ENCODE measurements around the gene RIPK1. TPM values are rescaled to one million over a fixed set of nuclear protein-coding genes. Genes with fewer than 3 reads are reported as not detected.

Gene RIPK1
- total and polyA plus RNA-seq, 2 of the 8 experiments (the other 6 are each of a cell fraction or from before 2014, with no cell fraction given), result 5.9 to 22.9 TPM

DNA sequence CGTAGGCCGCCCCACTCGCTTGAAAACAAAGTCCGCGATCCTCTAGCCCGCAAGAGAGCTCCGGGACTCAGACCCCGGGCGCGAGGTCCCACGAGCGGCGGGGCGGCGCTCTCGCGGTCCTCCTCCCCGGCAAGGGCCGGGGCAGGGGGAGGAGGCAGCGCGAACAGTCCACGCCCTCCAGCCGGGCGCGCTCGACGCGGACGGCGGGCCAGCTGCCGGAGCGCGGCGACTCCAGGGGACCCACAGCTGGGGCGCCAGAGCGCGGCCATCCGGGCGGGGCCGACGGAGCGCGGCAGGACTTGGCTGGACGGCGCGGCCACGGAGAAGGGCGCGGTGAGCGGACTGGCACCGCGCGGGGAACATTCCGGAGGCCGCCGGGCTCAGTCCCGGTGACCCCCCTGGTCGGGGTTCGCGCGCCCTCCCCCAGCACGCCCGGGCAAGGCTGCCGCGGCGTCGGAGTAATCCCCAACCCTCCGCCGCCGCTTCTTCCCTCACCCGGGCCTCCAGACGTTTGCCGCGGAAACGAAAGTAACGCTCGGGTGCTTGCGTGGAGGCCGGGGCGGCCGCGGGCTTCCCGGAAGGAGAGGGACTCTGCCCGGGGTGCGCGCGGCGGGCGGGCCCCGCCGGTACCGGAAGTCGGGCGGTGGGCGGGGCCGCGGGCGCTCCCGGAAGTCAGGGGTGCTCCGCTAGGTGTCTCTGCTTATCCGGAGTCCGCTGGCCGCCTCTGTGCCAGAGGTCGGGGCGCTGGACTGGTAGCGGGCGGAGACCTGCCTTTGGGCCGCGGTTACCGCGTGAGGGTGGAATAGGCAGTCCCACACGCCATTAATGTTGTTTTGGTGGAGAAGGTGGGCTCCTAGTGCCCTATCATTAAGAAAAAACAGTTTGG lies at the start of gene RIPK1 (continued):
- TF ChIP-seq SIN3A (conservative IDR thresholded peaks at IDR 0.05 in 1 of 2, IDR thresholded peaks at IDR 0.05 in 1 of 2; ENCODE audit: low read depth in 1 of 2, low read length in 2 of 2) (peak in 1 of 2 experiments; percentile 20; a peak in 1 of 4 replicates), RFX5 (IDR thresholded peaks at IDR 0.05; ENCODE audit: borderline replicate concordance, low read depth, low read length) (no peak), FOSL1 (IDR thresholded peaks at IDR 0.05; ENCODE audit: insufficient read depth, low read depth, low read length) (no peak), YY1 (IDR thresholded peaks at IDR 0.05; ENCODE audit: low read depth, low read length) (no peak), POLR2AphosphoS5 (IDR thresholded peaks at IDR 0.05; ENCODE audit: low read depth, low read length) (peak; percentile 56), KDM5A (IDR thresholded peaks at IDR 0.05; ENCODE audit: low read length) (no peak), MAFK (IDR thresholded peaks at IDR 0.05; ENCODE audit: low read depth, low read length) (no peak), SRF (IDR thresholded peaks at IDR 0.05; ENCODE audit: low read depth, low read length) (no peak), GTF2F1 (IDR thresholded peaks at IDR 0.05; ENCODE audit: borderline replicate concordance, low read depth, low read length) (peak; percentile 59; the same call in 1 of the 2 replicates), E2F6 (IDR thresholded peaks at IDR 0.05) (peak; percentile 35; the same call in 1 of the 2 replicates), SP2 (IDR thresholded peaks at IDR 0.05; ENCODE audit: low read length) (no peak), SUZ12 (IDR thresholded peaks at IDR 0.05; ENCODE audit: low read length) (no peak), BCL11A (IDR thresholded peaks at IDR 0.05; ENCODE audit: low read depth in 2 of 2, low read length in 2 of 2) (no peak), BRCA1 (IDR thresholded peaks at IDR 0.05; ENCODE audit: low read depth, low read length) (no peak), NANOG (IDR thresholded peaks at IDR 0.05; ENCODE audit: insufficient read depth, low read depth, low read length, poor library complexity, severe bottlenecking) (no peak), CREB1 (IDR thresholded peaks at IDR 0.05) (no peak), ATF3 (IDR thresholded peaks at IDR 0.05; ENCODE audit: insufficient read depth, low read depth, low read length) (no peak), RXRA (IDR thresholded peaks at IDR 0.05; ENCODE audit: insufficient read depth, low read depth, low read length) (no peak), GABPA (IDR thresholded peaks at IDR 0.05; ENCODE audit: borderline replicate concordance, insufficient read depth, low read length) (peak; percentile 91), CBX5 (IDR thresholded peaks at IDR 0.05; ENCODE audit: low read depth, low read length) (no peak)
- TF ChIP-seq, protein P1, sequence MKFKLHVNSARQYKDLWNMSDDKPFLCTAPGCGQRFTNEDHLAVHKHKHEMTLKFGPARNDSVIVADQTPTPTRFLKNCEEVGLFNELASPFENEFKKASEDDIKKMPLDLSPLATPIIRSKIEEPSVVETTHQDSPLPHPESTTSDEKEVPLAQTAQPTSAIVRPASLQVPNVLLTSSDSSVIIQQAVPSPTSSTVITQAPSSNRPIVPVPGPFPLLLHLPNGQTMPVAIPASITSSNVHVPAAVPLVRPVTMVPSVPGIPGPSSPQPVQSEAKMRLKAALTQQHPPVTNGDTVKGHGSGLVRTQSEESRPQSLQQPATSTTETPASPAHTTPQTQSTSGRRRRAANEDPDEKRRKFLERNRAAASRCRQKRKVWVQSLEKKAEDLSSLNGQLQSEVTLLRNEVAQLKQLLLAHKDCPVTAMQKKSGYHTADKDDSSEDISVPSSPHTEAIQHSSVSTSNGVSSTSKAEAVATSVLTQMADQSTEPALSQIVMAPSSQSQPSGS (IDR thresholded peaks at IDR 0.05; ENCODE audit: low read length), result no peak
